ENCODE results near the gene NBPF14.
A peak's percentile ranks its signal among the peaks of the same experiment; 100 is the strongest.

Gene NBPF14

GRCh38 chr1:148522561-148523204, 73.1 kb downstream of the NBPF14 start (continued):
- TF ChIP-seq PRDM4 (tag by site-specific recombination; IDR thresholded peaks at IDR 0.05), result peak; percentile 79
- peak; percentile 96 for TF ChIP-seq ZNF580 (tag by site-specific recombination; IDR thresholded peaks at IDR 0.05)
- TF ChIP-seq PRDM10 (tag by site-specific recombination; IDR thresholded peaks at IDR 0.05), result peak; percentile 96
- peak; percentile 38; the same call in 1 of the 2 replicates for TF ChIP-seq GLIS2 (tag by site-specific recombination; IDR thresholded peaks at IDR 0.05)
- TF ChIP-seq HIC1 (tag by site-specific recombination; IDR thresholded peaks at IDR 0.05), result peak; percentile 61
- peak; percentile 80 for TF ChIP-seq ZNF366 (tag by site-specific recombination; conservative IDR thresholded peaks at IDR 0.05)
- peak; percentile 59; the same call in 1 of the 2 replicates for TF ChIP-seq ZNF335 (tag by site-specific recombination; conservative IDR thresholded peaks at IDR 0.05)
- peak; percentile 100 for TF ChIP-seq ZSCAN30 (tag by site-specific recombination; IDR thresholded peaks at IDR 0.05)
- peak; percentile 74 for TF ChIP-seq KLF16 (tag by site-specific recombination; IDR thresholded peaks at IDR 0.05)
- 0 out of 2 replicates have a peak, but pooled peaks have one; percentile 55 for TF ChIP-seq ZNF362 (tag by site-specific recombination; IDR thresholded peaks at IDR 0.05)
- TF ChIP-seq ZFP69B (tag by site-specific recombination; IDR thresholded peaks at IDR 0.05), result peak; percentile 81
- TF ChIP-seq ZNF664 (tag by site-specific recombination; IDR thresholded peaks at IDR 0.05), result 0 out of 2 replicates have a peak, but pooled peaks have one; percentile 8
- peak; percentile 90 for TF ChIP-seq ZXDB (tag by site-specific recombination; IDR thresholded peaks at IDR 0.05)
- peak; percentile 98 for TF ChIP-seq ZBTB10 (tag by site-specific recombination; IDR thresholded peaks at IDR 0.05)
- peak; percentile 65 for TF ChIP-seq ZBTB8A (tag by site-specific recombination; IDR thresholded peaks at IDR 0.05)
- TF ChIP-seq KLF10 (tag by site-specific recombination; IDR thresholded peaks at IDR 0.05), result peak; percentile 93
- peak; percentile 98 for TF ChIP-seq ZNF2 (tag by site-specific recombination; IDR thresholded peaks at IDR 0.05)
- TF ChIP-seq ZBTB44 (tag by site-specific recombination; IDR thresholded peaks at IDR 0.05), result peak; percentile 54; the same call in 1 of the 2 replicates
- TF ChIP-seq ZNF596 (tag by site-specific recombination; IDR thresholded peaks at IDR 0.05), result peak; percentile 84
- peak; percentile 95 for TF ChIP-seq GLI4 (tag by site-specific recombination; IDR thresholded peaks at IDR 0.05)
- TF ChIP-seq ZNF513 (tag by site-specific recombination; IDR thresholded peaks at IDR 0.05), result peak; percentile 39; the same call in 1 of the 2 replicates
- peak; percentile 81; the same call in 1 of the 2 replicates for TF ChIP-seq ZNF768 (tag by site-specific recombination; IDR thresholded peaks at IDR 0.05)
- peak; percentile 90 for TF ChIP-seq ZNF837 (tag by site-specific recombination; IDR thresholded peaks at IDR 0.05)

Measured in HEK293 (cell line).